ENCODE measurements around the gene NR2C2. TPM values are rescaled to one million over a fixed set of nuclear protein-coding genes. Genes with fewer than 3 reads are reported as not detected.
A peak's percentile ranks its signal among the peaks of the same experiment; 100 is the strongest.

Gene NR2C2
- total RNA-seq, 1 donor from 2014 or later = 74.1 TPM

- Mint-ChIP-seq H3K4me1 (peaks cover 19% of the 10 kb centered on the region), H3K4me3 (peak overlapping the region; percentile 0), H3K36me3 (peaks cover 7% of the 10 kb centered on the region), H3K27ac (no peak overlapping the region), H3K27me3 (ENCODE audit: low read depth) (no peaks in the 10 kb centered on the region), H3K9me3 (no peaks in the 10 kb centered on the region)
- no peak for DNase-seq (ENCODE audit: low spot score in 2 of 2, unreplicated experiment in 2 of 2)
- TF ChIP-seq CTCF (IDR thresholded peaks at IDR 0.05; ENCODE audit: unreplicated experiment) = no peak
Observed at GRCh38 chr3:15066467-15066866, 119.1 kb downstream of the NR2C2 start.

GRCh38 chr3:15069441-15069840 is 122.1 kb downstream of the NR2C2 start:
- H3K9me3 Mint-ChIP-seq = no peaks in the 10 kb centered on the region
- no peak overlapping the region for H3K27ac Mint-ChIP-seq
- H3K4me3 Mint-ChIP-seq = no peak overlapping the region
- peaks cover 13% of the 10 kb centered on the region for H3K36me3 Mint-ChIP-seq
- no peak for TF ChIP-seq CTCF (IDR thresholded peaks at IDR 0.05; ENCODE audit: unreplicated experiment)
- H3K4me1 Mint-ChIP-seq = peaks cover 6% of the 10 kb centered on the region
- no peaks in the 10 kb centered on the region for H3K27me3 Mint-ChIP-seq (ENCODE audit: low read depth)
- no peak for DNase-seq (ENCODE audit: low spot score in 2 of 2, unreplicated experiment in 2 of 2)

- Mint-ChIP-seq H3K36me3 (peaks cover 22% of the 10 kb centered on the region), H3K9me3 (no peaks in the 10 kb centered on the region), H3K4me3 (no peak overlapping the region), H3K27me3 (ENCODE audit: low read depth) (no peaks in the 10 kb centered on the region), H3K4me1 (no peaks in the 10 kb centered on the region), H3K27ac (no peak overlapping the region)
- no peak for DNase-seq (ENCODE audit: low spot score in 2 of 2, unreplicated experiment in 2 of 2)
- no peak for TF ChIP-seq CTCF (IDR thresholded peaks at IDR 0.05; ENCODE audit: unreplicated experiment)
Observed at GRCh38 chr3:15071699-15072098, 124.3 kb downstream of the NR2C2 start.

GRCh38 chr3:15074500-15074899 is 127.1 kb downstream of the NR2C2 start:
- Mint-ChIP-seq H3K9me3 (no peaks in the 10 kb centered on the region), H3K27ac (no peak overlapping the region), H3K4me3 (no peak overlapping the region), H3K27me3 (ENCODE audit: low read depth) (no peaks in the 10 kb centered on the region), H3K36me3 (peaks cover 32% of the 10 kb centered on the region), H3K4me1 (no peaks in the 10 kb centered on the region)
- no peak for TF ChIP-seq CTCF (IDR thresholded peaks at IDR 0.05; ENCODE audit: unreplicated experiment)
- DNase-seq (ENCODE audit: low spot score in 2 of 2, unreplicated experiment in 2 of 2) = no peak

- peaks cover 55% of the 10 kb centered on the region for H3K36me3 Mint-ChIP-seq
- H3K4me1 Mint-ChIP-seq = no peaks in the 10 kb centered on the region
- no peak for DNase-seq (ENCODE audit: low spot score in 2 of 2, unreplicated experiment in 2 of 2)
- no peak for TF ChIP-seq CTCF (IDR thresholded peaks at IDR 0.05; ENCODE audit: unreplicated experiment)
- H3K4me3 Mint-ChIP-seq = no peak overlapping the region
- no peak overlapping the region for H3K27ac Mint-ChIP-seq
- H3K9me3 Mint-ChIP-seq = no peaks in the 10 kb centered on the region
- no peaks in the 10 kb centered on the region for H3K27me3 Mint-ChIP-seq (ENCODE audit: low read depth)
Observed at GRCh38 chr3:15079091-15079490, 131.7 kb downstream of the NR2C2 start.
